Fibroblast of skin of left biceps (primary cell): ENCODE data around the gene E2F4.
A peak's percentile ranks its signal among the peaks of the same experiment; 100 is the strongest.

Experiments used
- DNase-seq, 2 experiments: peaks; one replicate each; pipeline ENCODE4 v3.0.0-alpha.2; 2013; ENCODE audit warnings: low read depth in 2 of 2

Gene E2F4

DNA sequence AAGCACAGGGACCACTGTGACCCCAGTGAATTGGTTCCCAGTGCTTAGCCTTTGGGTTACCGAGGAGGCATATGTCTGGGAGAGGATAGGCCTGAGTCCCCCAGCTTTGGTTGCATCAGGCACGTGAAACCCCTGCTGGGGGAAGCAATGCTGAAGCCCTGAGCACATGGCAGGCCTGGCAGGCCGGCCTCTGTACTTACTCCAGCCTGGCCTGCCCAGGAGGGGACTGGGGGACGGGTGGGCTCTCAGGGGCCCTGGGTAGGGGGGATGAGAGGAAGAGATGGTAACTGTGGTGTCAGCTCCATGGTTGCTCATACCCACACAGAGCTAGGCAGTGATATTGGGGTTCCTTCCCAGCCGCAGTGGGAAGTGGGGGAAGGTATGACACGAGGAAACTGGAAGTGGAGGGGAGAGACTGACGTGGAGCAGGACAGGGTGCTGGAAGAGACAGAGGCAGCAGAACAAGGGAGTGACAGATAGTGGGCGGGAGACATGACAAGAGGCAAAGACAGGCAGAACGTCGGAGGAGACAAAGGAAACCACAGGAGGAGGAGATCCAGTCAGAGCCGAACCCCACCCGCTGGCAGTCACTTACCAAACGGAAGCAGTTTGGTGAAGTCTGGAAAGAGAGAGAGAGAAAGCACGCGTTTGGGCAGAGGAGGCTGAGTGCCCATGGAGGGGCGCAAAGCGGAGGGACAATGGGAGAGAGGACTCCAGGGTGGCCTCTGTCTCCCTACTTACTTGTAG is 44.0 kb downstream of the E2F4 start:
- DNase-seq, result no peak

DNA sequence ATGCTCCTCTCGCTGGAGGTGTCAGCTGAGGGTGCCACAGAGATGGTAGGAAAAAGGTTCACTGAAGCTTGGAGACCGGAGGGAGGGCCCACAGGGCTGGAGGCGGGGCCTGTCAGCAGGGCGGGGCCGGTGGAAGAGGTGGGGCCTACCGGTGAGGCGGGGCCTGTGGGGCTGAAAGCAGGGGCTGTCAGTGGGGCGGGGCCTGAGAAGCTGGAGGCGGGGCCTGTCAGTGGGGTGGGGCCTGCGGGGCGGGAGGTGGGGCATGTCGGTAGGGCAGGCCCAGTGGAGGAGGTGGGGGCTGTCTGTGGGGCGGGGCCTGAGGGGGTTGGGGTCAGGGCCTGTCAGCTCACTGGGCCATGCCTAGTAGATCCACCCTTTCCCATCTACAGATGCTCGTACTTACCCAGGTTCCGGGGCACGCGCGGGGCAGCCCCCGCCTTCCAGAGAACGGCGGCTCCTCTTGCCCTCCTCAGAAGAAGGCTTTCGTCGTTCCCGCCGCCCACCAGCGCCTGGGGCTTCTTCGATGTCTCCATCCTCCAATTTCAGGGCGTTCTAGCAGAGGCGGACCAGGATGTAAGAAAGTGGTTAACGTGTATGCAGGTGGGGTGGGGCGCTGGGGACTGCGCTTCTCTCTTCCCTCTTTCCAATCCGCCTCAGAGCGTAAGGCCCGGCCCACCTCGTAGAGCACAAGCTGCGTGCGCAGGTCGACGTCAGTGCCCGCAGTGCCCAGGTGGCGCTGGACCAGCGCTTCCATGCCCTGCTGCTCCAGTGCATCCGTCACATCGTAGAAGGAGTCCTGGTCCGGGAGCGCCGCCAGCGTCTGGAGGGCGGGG is 44.8 kb downstream of the E2F4 start:
- DNase-seq, result no peak

- no peak for DNase-seq
Measured at GRCh38 chr16:67237396-67238277, 45.7 kb downstream of the E2F4 start.

DNA sequence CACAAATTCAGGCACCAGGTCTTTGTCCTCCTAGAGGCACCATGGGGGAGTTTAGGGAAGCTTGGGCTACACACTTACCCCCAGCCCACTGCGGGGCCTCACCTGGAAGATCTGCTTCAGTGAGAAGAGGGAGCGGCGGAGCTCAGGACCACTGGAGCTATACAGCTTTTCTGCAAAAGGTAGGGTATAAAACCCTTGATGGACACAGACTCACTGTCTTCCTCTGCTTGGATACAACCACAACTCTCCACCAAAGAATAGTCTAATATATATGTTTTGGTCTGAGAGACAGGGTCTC is 46.3 kb downstream of the E2F4 start:
- DNase-seq, result no peak

DNA sequence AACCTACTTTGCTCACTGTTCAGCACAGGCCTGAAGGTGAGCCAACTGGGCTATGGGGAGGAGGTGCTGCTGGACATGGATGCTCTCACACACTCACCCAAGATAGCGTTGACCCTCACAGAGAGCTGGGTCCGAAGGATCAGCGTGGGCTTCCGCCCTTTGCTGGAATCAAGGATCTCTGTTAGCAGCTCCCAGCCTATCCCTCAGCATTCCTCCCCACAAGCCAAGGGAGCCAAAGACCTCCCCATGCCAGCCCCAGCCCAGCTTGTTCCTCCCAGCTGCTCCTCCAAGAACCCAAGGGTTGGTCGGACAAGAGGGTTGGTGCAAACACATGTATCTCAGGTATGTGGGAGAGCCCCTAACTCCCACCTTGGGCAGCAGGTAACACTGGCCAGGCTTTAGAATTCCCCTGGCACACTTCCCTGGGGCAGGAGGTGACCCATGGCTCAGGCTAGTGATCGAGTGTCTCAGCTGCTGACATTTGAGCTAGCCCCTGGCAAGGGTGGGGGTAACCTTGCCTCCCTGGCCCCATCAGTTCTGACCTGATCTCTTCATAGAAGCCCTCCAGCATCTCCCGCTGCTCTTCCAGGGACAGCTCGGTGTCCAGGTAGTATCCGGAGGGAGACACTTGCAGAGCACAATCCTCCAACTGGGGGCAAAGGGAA is 47.0 kb downstream of the E2F4 start:
- DNase-seq, result no peak

DNA sequence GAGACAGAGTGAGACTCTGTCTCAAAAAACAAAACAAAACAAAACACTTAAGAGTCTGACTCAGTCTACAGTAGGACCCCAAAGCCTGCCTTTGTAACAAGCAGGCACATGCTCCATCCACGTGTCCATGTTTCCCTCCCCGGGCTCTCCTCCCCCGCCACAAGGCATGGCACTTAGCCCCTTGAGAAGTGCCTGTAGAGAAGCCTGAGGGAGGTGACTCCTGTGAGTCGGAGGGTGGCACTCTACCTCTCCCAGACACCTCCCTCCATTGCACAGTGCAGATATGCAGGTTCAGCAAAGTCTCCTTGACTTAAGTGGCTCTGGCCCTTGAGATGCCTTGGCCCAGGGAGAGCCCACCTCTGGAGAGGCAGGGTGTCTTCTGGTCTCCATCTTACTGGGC is 48.6 kb downstream of the E2F4 start:
- no peak for DNase-seq

DNA sequence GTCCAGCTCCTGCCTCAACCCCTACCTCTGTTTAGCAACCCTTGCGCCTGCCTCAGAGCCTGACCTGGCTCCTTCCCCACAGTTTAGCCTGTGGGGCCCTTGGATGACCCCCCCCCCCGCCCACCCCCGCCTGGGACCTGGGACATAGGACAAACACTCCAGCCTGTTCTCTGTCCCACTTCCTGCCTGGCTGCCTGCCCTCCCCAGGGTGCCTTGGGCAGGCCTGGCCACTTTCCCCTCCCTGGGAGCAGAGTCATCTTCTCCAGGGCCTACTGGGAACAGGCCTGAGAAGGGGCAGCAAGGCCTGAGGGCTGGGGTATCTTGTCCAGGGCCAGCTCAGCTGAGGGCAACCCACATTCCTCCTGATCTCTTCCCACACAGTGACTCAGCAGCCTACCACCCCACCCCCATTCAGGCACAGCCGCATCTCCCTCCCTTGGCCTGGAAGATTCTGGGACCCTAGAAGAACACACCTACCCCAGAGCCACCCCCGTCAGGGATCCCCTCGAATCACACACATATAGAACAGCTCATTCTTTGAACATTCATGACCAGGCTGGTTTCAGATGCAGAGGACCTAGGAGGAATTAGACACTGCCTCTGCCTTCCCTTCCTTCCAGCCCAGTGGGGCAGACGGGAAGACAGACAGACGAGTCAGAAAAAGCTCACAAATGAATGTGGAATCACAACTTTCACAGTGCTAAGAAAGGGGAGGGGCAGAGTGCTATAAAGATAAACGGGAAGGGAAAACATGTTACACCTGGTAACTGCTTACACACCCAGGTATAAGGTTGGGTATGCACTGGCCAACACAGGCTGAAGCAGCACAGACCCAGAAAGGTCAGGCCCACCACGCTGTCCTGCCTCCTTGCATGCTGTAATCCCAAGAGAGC is 49.3 kb downstream of the E2F4 start:
- no peak for DNase-seq

DNA sequence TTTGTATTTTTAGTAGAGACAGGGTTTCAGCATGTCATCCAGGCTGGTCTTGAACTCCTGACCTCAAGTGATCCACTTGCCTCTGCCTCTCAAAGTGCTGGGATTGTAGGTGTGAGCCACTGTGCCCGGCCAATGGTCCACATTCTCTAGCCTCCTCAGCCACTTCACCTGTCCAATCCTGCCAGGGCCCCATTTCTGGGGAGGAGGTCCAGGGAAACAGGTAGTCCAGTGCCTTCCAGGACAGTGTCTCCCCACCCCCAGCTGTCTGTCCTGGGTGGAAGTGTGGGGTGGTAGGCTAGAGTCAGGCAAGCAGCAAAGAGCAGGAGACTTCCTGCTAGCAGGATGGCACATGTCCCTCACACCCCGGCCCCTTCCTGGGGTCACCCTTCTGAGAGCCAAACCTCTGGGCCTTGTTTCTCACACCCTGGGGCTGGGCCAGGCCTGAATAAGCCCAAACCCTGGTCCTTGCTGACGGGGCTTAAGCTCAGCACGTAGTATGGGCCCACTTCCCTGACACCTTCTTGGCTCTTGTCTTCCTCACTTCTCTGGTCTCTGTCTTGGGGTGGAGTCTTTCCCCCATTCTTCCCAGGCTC is 50.3 kb downstream of the E2F4 start:
- DNase-seq, result no peak

DNA sequence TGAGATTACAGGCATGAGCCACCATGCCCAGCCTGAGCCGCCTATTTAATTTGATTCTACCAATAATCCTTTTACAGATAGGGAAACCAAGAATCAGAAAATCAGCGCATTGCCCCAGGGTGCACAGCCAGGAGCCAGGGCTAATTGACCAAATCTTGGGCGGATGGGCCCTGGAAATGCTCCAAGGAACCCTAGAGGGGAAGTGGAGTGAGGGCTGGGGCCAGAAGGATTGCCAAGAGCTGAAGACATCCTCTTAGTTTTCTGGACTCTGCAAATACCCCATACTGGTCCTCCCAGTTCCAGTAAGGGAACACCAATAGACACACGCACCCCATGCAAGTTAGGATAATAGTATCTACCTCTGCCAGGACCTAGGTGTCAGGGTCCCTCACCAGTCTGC is 51.5 kb downstream of the E2F4 start:
- DNase-seq, result no peak

DNA sequence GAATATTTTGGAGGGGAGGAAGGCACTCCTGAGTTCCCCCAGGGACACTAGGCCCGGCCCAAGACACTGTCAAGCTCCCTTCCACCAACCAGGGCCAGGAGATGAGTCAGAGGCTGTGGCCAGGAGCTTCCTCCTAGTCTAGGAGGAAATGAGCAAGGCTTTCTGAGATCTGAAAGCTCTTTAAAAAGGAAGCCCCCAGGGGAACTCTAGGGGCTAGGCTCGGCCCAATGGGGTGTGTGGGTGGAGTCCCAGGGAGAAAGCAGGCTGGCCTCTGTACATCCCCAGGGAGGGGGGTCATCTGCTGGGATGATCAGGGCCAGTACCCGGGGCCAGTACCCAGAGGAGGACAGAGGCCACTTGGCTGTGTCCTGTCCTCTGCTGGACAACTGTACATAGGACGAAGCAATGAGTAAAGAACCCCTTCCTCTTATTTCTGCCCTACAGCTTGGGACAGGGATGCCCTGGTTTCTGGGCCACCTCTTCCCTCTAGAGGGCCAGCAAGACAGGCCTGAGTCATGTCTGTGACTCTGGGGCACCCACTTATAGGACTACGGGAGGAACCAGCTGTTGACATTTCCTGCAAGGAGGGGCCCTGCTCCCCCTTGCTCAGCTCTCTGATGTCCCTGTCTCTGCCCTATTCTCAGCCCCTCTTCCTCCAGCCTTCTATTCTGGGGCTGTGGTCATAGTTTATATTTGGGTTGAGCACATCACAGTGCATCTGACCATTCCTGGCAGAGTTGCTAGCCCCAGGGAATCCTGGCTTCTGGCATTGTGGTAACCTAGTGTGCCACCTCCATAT is 52.6 kb downstream of the E2F4 start:
- DNase-seq, result peak; percentile 65 to 71

- no peak for DNase-seq
Measured at GRCh38 chr16:67245186-67245585, 53.2 kb downstream of the E2F4 start.

GRCh38 chr16:67245674-67246080 is 53.7 kb downstream of the E2F4 start:
- no peak for DNase-seq

DNA sequence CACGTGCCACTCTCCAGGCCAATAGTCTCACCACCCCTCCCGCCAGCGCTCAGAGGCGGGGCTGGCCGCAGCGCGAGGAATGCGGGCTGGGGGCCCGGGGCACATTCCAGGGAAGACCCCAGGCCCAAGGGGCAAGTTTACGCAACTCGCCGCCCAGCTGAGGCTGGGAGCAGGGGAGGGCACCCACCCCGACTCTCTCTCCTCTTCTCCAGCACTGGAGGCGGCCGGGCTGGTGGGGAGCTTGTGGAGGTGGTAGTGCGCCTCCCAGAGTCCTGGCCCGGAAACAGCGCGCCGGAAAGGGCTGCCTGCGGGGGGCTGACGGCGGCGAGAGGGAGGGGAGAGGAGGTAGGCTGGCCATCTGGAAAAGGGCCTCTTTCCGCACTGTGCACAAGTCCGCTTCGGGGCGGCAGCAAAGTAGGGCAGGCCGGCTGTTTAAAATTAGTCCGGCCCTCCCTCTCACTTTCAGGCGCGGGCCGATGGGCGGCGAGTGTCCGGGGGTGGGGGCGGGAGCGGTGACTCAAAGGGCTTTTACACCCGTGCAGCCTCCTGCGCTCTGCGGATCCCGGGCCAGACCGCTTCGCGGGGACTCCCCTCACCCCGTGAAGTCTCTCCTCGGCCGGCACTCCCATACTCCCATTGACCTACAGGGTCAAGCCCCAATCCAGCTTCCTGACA is 54.3 kb downstream of the E2F4 start:
- no peak for DNase-seq

GRCh38 chr16:67246756-67247191 is 54.8 kb downstream of the E2F4 start:
- DNase-seq, result no peak

GRCh38 chr16:67247192-67248072 is 55.5 kb downstream of the E2F4 start, which contains the start of gene FHOD1:
Gene FHOD1 (minus strand): TSS chr16:67247481. CDS start chr16:67247410, 71 bp downstream.
- peak; percentile 82 for DNase-seq

DNA sequence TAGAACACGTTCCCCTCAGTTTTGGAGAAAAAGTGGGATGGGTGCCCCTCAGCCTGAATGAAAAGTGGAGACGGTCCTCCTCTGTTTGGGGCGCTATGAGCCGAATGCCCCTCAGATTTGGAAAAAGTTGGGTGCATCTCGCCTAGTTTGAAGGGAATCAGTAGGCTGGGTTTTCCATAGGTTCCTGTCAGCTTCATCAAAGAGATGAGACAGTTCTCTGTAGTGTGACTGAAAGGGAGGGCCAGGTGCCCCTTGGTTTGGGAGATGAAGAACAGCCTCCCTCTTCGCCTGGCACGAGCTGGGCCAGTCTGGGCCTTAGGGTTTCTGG is 56.1 kb downstream of the E2F4 start:
- no peak for DNase-seq
